Lower lobe of right lung (tissue), 2 donors: ENCODE results near the gene SMIM31. TPM values are rescaled to one million over a fixed set of nuclear protein-coding genes. Genes with fewer than 3 reads are reported as not detected.

ENCODE experiments used
- ATAC-seq, 2 donors: fragments of 200-7000 bp; cut with Tn5 transposase; one replicate each; pipeline ENCODE4 v1.9.1; 2020 to 2022; ENCODE audit warnings: mild to moderate bottlenecking in 2 of 2, moderate library complexity in 2 of 2
- DNase-seq: peaks from one replicate; pipeline ENCODE4 v3.0.0-alpha.2; 2020
- H3K27ac ChIP-seq: fragments of 200-600 bp; one replicate; pipeline ENCODE4 v1.8.0; 2022
- H3K27me3 ChIP-seq: fragments of 200-600 bp; one replicate; pipeline ENCODE4 v1.8.0; 2022; ENCODE audit warnings: low read depth
- H3K36me3 ChIP-seq: fragments of 200-600 bp; one replicate; pipeline ENCODE4 v1.8.0; 2022; ENCODE audit warnings: mild to moderate bottlenecking
- H3K4me1 ChIP-seq: fragments of 200-600 bp; one replicate; pipeline ENCODE4 v1.8.0; 2022
- H3K4me3 ChIP-seq: fragments of 200-600 bp; one replicate; pipeline ENCODE4 v1.8.0; 2022; ENCODE audit warnings: mild to moderate bottlenecking
- H3K9me3 ChIP-seq: fragments of 200-600 bp; one replicate; pipeline ENCODE4 v1.8.0; 2022
- intact Hi-C: fragments of 100-400 bp; cut with DNase I; formaldehyde crosslinking; loops from one replicate; pipeline ENCODE4 v1.11.0; 2022
- long read RNA-seq: library from polyadenylated mRNA; unstranded; transcript quantifications from one replicate; pipeline ENCODE4 v2.0.0, GENCODE V29; 2021
- total RNA-seq: library from RNA; stranded (reverse); fragmentation: NEBNext Ultra II Directional; extraction: Animal tissue kit (Norgen Biotek cat#: 25700); gene quantifications from one replicate; pipeline ENCODE4 v1.2.1, GENCODE V29; 2021
- TF ChIP-seq, protein P1 (sequence below): fragments of 200-600 bp; IDR thresholded peaks from one replicate; pipeline ENCODE4 v1.8.0; 2022; ENCODE audit warnings: antibody characterized with exemption, mild to moderate bottlenecking
- donor health status: DM: no; HTN: yes; CAD: no; lungs with severe emphysema.

The SMIM31 gene
- 0.83 TPM for total RNA-seq
- long read RNA-seq: 0 reads

DNA sequence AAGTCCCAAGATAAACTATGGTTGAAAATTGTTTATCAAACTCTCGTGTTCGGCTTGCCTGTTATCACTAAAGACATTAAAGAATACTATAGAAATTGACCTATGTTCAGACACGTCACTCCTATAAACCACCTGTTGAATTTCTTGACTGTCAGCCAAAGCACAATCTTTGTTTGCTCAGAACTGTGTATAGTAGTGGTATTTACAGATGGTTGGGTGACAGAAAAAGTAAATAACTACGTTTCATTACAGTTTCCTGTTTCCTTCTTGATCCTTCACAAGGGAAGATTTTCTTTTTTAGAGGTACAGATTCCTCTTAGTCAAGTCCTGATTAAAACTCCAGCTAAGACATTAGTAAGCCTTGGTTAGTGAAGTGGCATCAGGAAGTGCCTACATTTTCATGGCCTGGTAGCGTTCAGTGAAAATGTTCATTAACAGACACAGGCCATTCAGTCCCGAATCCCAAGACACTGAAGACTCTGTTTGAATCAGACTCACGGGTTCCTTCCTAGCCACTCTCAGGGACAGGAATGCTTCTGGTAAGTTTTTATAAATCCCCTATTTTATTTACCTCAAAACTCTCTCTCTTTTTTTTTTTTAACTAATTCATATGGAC, at the start of gene SMIM31:
SMIM31 (plus strand) TSS at position 259 of the 616 bp plus-strand sequence. CDS start 16,313 bp downstream, outside the sequence.
- ATAC-seq (no peak), DNase-seq (no peak)
- H3K4me1 ChIP-seq: no peaks in the 10 kb centered on the region
- no peaks in the 10 kb centered on the region for H3K9me3 ChIP-seq
- intact Hi-C loops: no loop called here
- H3K36me3 ChIP-seq: no peaks in the 10 kb centered on the region
- H3K4me3 ChIP-seq: no peak within 1 kb of the TSS
- H3K27me3 ChIP-seq: no peaks in the 10 kb centered on the region
- no peak within 1 kb of the TSS for H3K27ac ChIP-seq
- TF ChIP-seq, protein P1, sequence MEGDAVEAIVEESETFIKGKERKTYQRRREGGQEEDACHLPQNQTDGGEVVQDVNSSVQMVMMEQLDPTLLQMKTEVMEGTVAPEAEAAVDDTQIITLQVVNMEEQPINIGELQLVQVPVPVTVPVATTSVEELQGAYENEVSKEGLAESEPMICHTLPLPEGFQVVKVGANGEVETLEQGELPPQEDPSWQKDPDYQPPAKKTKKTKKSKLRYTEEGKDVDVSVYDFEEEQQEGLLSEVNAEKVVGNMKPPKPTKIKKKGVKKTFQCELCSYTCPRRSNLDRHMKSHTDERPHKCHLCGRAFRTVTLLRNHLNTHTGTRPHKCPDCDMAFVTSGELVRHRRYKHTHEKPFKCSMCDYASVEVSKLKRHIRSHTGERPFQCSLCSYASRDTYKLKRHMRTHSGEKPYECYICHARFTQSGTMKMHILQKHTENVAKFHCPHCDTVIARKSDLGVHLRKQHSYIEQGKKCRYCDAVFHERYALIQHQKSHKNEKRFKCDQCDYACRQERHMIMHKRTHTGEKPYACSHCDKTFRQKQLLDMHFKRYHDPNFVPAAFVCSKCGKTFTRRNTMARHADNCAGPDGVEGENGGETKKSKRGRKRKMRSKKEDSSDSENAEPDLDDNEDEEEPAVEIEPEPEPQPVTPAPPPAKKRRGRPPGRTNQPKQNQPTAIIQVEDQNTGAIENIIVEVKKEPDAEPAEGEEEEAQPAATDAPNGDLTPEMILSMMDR: no peak

DNA sequence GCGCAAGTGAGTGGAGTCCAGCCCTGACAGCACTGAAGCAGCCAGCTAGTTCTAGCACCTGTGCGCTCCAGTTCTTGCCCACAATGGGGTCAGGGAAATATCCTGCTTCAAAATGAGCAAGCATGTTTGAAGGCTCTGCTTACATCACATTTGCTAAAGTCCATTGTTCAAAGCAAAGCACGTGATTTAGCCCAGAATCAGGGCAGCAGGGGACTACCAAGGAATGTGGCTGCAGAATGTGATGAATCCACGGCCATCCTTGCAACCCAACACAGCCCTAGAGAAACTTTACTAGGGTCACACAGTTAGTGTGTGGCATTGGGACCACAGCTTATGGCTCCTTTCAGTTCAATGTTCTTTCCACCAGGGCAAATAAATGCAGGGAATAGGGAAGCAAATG, 47.3 kb upstream of the SMIM31 start:
- ATAC-seq: no peak
- intact Hi-C loops: no loop called here
- Histone ChIP-seq H3K4me1 (no peaks in the 10 kb centered on the region), H3K4me3 (no peak overlapping the region), H3K36me3 (no peaks in the 10 kb centered on the region), H3K27me3 (no peaks in the 10 kb centered on the region), H3K9me3 (no peaks in the 10 kb centered on the region), H3K27ac (no peak overlapping the region)
- TF ChIP-seq, protein P1: no peak
- no peak for DNase-seq

DNA sequence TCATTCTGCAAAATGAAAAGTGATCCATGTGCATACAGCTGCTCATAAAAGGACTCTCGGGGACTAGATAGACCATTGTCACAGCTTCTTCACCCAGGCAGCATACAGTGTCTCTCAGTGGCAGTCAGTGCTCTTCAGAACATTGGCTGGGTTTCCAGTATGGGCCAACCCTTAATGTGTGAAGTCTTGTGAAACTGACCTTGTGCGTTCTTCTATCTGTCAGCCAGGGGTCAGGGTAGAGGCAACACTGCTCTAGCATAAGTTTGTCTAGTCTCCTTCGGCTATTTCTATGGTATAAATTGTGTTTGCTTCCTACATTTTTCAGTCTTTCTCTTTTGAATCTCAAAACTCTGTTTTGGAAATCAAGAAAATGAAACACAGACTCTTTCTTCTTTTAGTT, 37.0 kb upstream of the SMIM31 start:
- ATAC-seq: peak in 1 of 2 donors; percentile 35
- intact Hi-C loops: no loop called here

GRCh38 chr4:164718827-164719226, 35.1 kb upstream of the SMIM31 start:
- no peaks in the 10 kb centered on the region for H3K27me3 ChIP-seq
- no peak overlapping the region for H3K27ac ChIP-seq
- intact Hi-C loops: no loop called here
- H3K9me3 ChIP-seq: no peaks in the 10 kb centered on the region
- no peaks in the 10 kb centered on the region for H3K4me1 ChIP-seq
- ATAC-seq (no peak), DNase-seq (no peak)
- H3K36me3 ChIP-seq: no peaks in the 10 kb centered on the region
- no peak overlapping the region for H3K4me3 ChIP-seq
- TF ChIP-seq, protein P1: no peak

More for the DNA sequence above, 37.0 kb upstream of the SMIM31 start:
- Histone ChIP-seq H3K27me3 (no peaks in the 10 kb centered on the region), H3K27ac (no peak overlapping the region), H3K9me3 (no peaks in the 10 kb centered on the region), H3K4me3 (no peak overlapping the region), H3K36me3 (no peaks in the 10 kb centered on the region), H3K4me1 (no peaks in the 10 kb centered on the region)
- no peak for DNase-seq
- TF ChIP-seq, protein P1: no peak

GRCh38 chr4:164725066-164725465, 28.9 kb upstream of the SMIM31 start:
- intact Hi-C loops: no loop called here
- Histone ChIP-seq H3K27ac (no peak overlapping the region), H3K9me3 (no peaks in the 10 kb centered on the region), H3K4me1 (no peaks in the 10 kb centered on the region), H3K27me3 (no peaks in the 10 kb centered on the region), H3K36me3 (no peaks in the 10 kb centered on the region), H3K4me3 (no peak overlapping the region)
- DNase-seq (no peak), ATAC-seq (no peak)
- TF ChIP-seq, protein P1: no peak
